ENCODE measurements around the gene FOXK1.

FOXK1 gene

GRCh38 chr7:4699841-4700240 is 17.7 kb downstream of the FOXK1 start:
- no peak for DNase-seq (ENCODE audit: low read depth)
- TF ChIP-seq, protein P1, sequence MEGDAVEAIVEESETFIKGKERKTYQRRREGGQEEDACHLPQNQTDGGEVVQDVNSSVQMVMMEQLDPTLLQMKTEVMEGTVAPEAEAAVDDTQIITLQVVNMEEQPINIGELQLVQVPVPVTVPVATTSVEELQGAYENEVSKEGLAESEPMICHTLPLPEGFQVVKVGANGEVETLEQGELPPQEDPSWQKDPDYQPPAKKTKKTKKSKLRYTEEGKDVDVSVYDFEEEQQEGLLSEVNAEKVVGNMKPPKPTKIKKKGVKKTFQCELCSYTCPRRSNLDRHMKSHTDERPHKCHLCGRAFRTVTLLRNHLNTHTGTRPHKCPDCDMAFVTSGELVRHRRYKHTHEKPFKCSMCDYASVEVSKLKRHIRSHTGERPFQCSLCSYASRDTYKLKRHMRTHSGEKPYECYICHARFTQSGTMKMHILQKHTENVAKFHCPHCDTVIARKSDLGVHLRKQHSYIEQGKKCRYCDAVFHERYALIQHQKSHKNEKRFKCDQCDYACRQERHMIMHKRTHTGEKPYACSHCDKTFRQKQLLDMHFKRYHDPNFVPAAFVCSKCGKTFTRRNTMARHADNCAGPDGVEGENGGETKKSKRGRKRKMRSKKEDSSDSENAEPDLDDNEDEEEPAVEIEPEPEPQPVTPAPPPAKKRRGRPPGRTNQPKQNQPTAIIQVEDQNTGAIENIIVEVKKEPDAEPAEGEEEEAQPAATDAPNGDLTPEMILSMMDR (IDR thresholded peaks at IDR 0.05; ENCODE audit: low read length, missing control alignments) = no peak
- no peak overlapping the region for H3K4me3 ChIP-seq (replicated peaks; ENCODE audit: low read depth, low read length)

- TF ChIP-seq, protein P1 (IDR thresholded peaks at IDR 0.05; ENCODE audit: low read length, missing control alignments) = peak; percentile 22
- DNase-seq (ENCODE audit: low read depth) = peak; percentile 99
These were observed 18.6 kb downstream of the FOXK1 start for GRCh38 chr7:4700577-4701235.

GRCh38 chr7:4702961-4703512 is 20.9 kb downstream of the FOXK1 start:
- TF ChIP-seq, protein P1 (IDR thresholded peaks at IDR 0.05; ENCODE audit: low read length, missing control alignments) = no peak
- no peak overlapping the region for H3K4me3 ChIP-seq (replicated peaks; ENCODE audit: low read depth, low read length)
- DNase-seq (ENCODE audit: low read depth) = no peak

More at GRCh38 chr7:4700577-4701235, 18.6 kb downstream of the FOXK1 start:
- no peak overlapping the region for H3K4me3 ChIP-seq (replicated peaks; ENCODE audit: low read depth, low read length)

- TF ChIP-seq, protein P1 (IDR thresholded peaks at IDR 0.05; ENCODE audit: low read length, missing control alignments) = no peak
- H3K4me3 ChIP-seq (replicated peaks; ENCODE audit: low read depth, low read length) = no peak overlapping the region
- no peak for DNase-seq (ENCODE audit: low read depth)
These were observed 21.4 kb downstream of the FOXK1 start for GRCh38 chr7:4703532-4703931.

- no peak overlapping the region for H3K4me3 ChIP-seq (replicated peaks; ENCODE audit: low read depth, low read length)
- TF ChIP-seq, protein P1 (IDR thresholded peaks at IDR 0.05; ENCODE audit: low read length, missing control alignments) = no peak
- peak; percentile 35 for DNase-seq (ENCODE audit: low read depth)
These were observed 24.5 kb downstream of the FOXK1 start for GRCh38 chr7:4706384-4707216.

DNA sequence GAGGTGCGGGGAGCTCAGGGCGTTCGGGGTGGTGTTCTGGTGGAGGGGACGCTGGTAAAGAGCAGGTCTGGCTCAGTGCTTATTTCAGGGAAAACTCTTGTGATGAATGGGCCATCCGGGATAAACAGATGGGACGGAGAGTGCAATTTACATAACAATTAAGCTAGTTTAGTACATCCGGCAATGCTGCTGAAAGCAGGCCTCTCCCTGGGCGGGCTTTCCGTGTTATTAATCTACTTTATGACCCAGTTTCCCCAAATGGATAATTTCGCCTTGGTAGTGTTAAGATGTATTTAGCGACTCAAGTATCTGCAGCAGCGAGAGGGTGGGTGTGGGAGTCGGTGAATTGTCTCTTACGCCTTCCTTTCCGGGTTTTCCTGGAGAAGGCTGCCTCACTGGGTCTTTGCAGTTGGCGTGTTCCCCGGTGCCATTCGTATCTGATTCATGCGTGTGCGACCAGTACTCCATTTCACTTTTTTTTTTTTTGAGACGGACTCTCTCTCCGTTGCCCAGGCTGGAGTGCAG is 25.2 kb downstream of the FOXK1 start:
- no peak for DNase-seq (ENCODE audit: low read depth)
- TF ChIP-seq, protein P1 (IDR thresholded peaks at IDR 0.05; ENCODE audit: low read length, missing control alignments) = no peak
- no peak overlapping the region for H3K4me3 ChIP-seq (replicated peaks; ENCODE audit: low read depth, low read length)

All from fibroblast of pulmonary artery (primary cell).